Stimulated activated CD4-positive, alpha-beta T cell treated with anti-CD3 and anti-CD28 coated beads, Interleukin-2, amount 100 ng/mL, for 24 hours (primary cell): ENCODE data around the gene SPTLC3.

Experiments used
- DNase-seq, 2 donors: peaks; one replicate each; pipeline ENCODE4 v3.0.0-alpha.2; 2020

The SPTLC3 gene

DNA sequence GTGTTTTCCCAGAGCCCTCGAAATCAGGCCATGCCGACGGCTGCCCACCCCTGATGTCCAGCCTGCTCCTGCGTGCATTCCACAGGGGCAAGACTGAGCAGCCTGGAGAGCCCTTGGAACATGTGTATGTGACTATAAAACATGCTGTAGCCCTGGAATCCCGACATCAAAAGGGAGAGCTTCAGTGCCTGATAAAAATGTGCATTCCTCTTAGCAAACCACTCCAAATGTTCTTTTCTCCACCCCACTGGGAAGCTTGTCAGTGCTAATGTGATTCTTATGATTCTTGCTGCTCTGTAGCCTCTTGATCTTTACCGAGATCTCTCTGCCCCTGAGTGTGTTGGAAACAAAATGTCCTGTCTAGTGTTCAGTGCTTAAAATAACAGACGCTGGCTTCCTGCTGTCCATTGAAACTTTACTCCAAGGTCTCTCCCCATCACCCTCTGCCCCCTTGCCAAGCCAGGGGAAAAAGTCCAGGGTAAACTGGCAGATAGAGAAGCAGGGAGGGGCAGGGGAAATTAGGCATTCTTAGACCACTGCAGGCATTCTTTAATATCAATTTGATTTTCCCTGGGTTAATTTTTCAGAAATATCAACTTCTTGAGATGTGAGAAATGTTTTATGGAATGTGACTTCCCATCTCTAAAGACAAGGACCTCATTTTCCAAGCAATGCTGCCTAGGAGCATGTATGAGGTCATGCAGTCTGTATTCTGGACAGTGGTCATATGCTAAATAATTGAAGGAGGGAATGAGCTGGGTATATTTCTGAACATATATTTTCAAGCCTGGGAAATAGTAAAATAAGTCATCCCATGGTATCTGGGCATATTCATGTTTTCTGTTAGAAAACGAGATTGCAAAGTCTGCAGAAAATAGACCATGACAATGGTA lies 138.5 kb downstream of the SPTLC3 start:
- DNase-seq, result no peak

- DNase-seq, result no peak
Observed at GRCh38 chr20:13147971-13148370, 139.2 kb downstream of the SPTLC3 start.

DNA sequence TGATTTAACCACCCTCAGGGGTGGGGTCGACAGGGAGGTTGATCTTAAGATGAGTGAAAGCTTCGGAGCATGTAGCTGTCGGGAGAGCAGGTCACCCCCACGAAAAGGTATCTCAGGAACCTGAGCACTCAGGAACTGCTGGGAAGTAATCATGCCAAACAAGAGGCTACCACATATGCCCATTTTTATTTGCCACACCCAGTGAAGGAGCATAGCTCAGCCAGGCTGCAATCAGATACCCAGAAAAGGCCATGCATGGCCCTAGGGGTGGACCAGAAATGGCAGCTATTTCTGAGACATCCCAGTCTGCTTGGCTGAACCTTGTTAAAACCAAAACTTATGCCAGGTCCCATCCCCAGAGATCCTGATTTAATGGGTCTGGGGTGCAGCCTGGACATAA lies 139.6 kb downstream of the SPTLC3 start:
- no peak for DNase-seq

- DNase-seq, result no peak
Observed at GRCh38 chr20:13148961-13149360, 140.2 kb downstream of the SPTLC3 start.

GRCh38 chr20:13149371-13150105 lies 140.8 kb downstream of the SPTLC3 start:
- no peak for DNase-seq

- no peak for DNase-seq
Observed at GRCh38 chr20:13158369-13158768, 149.6 kb downstream of the SPTLC3 start.

GRCh38 chr20:13159889-13160288 lies 151.1 kb downstream of the SPTLC3 start:
- no peak for DNase-seq

DNA sequence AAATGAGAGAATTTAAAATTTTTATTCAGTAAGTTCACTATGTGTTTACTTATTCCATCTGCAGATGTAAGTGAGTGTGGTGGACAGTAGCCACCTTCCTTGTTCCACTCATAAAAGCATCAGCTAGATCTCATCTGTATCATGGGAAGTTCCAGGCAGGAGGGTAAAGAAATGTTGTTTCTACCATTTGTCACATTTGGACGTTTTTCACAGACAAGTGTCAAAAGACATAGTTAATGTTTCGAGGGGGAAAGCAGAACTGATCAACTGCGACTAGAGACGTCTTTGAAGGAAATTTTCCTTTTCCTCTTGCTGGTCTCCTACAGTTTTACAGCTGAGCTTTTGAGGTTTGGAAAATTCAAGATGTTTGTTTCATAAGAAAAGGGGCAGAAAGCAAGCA lies 156.4 kb downstream of the SPTLC3 start:
- DNase-seq, result no peak

GRCh38 chr20:13166011-13166410 lies 157.2 kb downstream of the SPTLC3 start:
- no peak for DNase-seq

GRCh38 chr20:13166437-13166836 lies 157.7 kb downstream of the SPTLC3 start:
- DNase-seq, result no peak

DNA sequence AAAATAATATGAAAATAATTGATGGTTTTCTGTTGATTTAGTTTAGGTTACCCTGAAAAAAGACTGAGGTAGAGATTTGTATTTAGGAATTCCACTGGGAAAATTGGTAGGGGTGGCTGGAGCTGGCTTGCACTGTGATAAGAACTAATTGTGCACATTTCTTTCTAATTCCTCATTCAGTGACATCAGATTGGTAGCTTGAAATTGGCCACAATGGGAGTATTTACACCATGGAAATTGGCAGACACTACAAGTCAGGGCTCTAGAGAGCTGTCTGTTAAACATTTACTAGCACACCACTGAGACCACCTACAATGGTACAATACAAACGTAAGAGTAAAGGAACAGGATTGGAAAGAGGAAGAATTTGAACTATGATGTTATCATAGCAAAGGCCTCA lies 160.3 kb downstream of the SPTLC3 start:
- no peak for DNase-seq

DNA sequence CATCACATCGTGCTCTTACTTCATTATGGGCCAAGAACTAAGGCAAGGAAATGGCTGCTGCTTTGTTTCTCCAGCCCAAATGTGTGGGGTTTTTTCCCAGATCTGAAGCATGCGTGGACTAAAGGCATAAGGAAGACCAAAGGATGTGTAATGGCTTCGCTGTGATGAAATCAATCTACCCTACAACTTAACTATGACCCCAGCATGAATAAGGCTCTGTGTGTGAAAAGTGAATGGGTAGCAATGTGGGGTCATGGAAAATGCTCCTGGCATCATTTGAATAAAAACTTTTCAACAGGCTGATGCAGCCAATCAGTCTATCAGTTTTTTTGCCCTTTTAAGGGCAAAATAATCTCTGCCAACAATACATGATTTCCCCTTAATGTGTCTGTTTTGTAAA lies 162.0 kb downstream of the SPTLC3 start:
- no peak for DNase-seq

DNA sequence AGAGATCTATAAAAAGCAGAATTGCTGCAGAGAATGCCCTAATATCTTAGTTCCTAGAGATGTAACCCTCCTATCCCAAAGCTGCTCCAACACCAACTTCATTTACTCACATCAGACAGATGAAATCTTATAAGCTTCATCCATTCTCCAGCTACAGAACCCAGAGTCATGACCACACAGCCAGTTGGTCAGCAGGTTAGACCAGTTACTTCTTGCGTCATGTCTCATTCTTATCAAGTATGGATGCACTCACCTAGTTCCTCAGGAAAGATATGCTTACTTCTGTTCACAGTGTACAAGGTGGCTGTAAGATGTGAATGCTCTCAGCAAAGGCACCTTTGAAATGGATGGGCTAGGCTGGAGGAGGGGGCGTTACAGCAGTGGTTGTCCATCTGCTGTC lies 164.4 kb downstream of the SPTLC3 start:
- no peak for DNase-seq

- no peak for DNase-seq
Observed at GRCh38 chr20:13174402-13174801, 165.6 kb downstream of the SPTLC3 start.

- no peak for DNase-seq
Observed at GRCh38 chr20:13180986-13181889, 172.5 kb downstream of the SPTLC3 start.

- DNase-seq, result no peak
Observed at GRCh38 chr20:13183005-13183404, 174.2 kb downstream of the SPTLC3 start.

- no peak for DNase-seq
Observed at GRCh38 chr20:13186043-13186774, 177.4 kb downstream of the SPTLC3 start.

DNA sequence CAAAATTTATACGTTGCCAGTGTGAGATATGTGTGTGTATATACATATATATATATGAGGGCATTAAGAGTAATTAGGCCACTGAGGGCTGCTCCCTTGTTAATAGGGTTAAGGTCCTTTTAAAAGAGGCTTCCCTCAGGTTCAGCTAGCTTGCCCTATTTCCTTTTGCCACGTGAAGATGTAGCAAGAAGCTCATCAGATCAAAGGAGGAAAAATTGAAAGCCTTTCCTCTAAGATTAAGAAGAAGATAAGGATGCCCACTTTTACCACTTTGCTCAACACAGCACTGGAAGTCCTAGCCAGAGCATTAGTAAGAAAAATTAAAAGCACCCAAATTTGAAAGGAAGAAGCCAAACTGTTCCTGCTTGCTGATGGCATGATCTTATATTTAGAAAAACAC lies 179.1 kb downstream of the SPTLC3 start:
- no peak for DNase-seq

DNA sequence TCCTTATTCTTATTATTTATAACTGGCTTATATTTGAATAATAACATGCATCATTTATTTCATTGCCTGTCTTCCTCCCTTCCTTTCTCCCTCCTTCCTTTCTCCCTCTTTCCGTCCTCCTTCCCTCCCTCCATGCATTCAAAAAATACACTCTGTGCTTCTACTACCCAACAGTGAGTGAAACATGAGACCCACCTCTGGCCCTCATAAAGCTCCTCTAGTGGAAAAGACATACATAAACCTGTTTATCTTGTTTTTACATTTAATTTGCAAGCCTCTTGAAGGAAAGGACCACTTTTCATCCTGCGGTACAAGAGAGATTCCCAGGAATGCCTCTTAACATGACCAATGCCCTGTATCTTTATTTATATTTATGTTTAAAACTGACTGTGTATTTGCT lies 190.5 kb downstream of the SPTLC3 start:
- no peak for DNase-seq

DNA sequence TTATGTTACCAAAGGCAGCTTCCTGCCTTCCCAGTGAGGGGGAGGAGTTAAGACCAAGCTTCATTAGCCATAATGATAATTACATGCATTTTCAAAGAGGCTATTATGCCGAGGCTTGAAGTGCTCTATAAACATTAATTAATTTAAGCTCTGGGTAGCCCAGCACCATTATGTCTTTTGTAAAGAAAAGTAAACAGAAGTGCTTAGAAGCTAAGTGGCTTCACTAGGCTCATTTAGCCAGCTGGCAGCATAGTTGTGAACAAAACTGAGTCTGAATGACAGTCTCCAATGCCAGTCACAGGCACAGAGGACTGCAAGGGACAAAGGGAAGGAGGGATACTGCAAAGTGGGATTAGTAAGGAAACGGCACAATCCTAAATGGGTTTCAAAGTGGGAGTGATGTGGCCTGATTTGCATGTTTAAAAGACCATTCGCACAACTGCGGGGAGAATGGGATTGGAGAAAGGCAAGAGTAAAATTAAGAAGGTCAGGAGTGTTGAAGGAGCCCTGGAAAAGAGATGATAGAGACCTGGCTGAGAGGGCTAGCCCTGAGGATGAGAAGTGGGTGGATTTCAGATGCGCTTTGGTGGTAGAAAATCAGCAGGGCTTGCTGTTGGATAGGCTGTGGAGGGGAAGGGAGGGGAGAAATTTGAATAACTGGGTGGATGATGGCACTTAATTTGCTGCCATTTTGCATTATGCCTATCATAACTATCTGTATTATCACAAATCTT lies 192.2 kb downstream of the SPTLC3 start:
- DNase-seq, result no peak

DNA sequence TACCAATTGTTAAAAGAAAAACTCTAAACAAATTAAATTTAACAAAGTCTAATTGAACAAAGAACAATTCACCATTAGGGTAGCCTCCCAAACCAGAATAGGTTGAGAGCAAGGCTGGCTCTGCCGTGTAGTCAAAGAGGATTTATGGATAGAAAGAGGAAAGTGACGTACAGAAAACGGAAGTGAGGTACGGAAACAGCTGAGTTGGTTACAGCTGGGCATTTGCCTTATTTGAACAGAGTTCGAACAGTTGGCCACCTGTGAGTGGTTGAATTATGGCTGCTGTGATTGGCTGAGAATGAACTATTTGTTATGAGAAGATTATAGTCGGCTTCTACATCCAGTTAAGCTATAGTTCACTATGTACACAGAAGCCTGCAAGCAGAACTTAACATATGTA lies 193.8 kb downstream of the SPTLC3 start:
- DNase-seq, result no peak

DNA sequence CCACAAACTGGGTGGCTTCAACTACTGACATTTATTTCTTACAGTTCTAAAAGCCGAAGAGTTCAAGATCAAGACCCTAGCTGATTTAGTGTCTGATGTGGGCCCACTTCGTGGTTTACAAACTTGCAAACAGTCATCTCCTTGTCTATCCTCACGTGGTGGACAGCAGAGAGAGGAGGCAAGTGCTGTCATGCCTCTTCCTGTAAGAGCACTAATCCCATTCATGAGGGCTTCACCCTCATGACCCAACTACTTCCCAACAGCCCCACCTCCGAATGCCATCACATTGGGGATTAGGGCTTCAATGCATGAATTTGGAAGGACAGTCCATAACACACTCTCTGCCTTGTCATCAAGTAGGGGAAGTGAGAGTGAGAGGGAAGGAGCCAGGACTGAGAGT lies 196.7 kb downstream of the SPTLC3 start:
- DNase-seq, result no peak
